Non-pigmented ciliary epithelial cell (primary cell): ENCODE measurements around the gene UGGT1.
A peak's percentile ranks its signal among the peaks of the same experiment; 100 is the strongest.

Source experiments
- DNase-seq: peaks from one replicate; pipeline ENCODE4 v3.0.0-alpha.2; 2010; ENCODE audit warnings: low read depth

The UGGT1 gene

GRCh38 chr2:128217671-128218070 is 126.7 kb downstream of the UGGT1 start:
- DNase-seq = no peak

DNA sequence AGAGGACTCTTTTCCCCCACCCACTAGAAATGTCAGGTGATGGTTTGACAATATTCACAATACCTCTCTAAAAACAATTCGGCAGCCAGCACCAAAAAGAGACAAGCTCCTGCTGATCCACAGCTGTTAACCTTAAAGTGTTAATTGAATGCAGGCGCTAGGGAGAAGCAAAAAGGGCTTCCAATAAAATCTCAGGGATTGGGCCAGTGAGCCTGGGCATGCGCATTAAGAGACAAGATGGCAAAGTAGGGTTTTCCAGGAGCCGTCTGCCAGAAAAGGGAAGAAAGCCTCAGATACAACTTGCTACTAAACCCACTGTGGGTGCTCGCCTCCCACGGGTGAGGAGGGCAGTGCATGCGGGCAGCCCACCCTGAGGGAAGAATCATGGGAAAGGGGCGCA is 128.9 kb downstream of the UGGT1 start:
- DNase-seq = no peak

- no peak for DNase-seq
These were observed 136.9 kb downstream of the UGGT1 start for GRCh38 chr2:128227862-128228261.

GRCh38 chr2:128228894-128229293 is 137.9 kb downstream of the UGGT1 start:
- DNase-seq = no peak

DNA sequence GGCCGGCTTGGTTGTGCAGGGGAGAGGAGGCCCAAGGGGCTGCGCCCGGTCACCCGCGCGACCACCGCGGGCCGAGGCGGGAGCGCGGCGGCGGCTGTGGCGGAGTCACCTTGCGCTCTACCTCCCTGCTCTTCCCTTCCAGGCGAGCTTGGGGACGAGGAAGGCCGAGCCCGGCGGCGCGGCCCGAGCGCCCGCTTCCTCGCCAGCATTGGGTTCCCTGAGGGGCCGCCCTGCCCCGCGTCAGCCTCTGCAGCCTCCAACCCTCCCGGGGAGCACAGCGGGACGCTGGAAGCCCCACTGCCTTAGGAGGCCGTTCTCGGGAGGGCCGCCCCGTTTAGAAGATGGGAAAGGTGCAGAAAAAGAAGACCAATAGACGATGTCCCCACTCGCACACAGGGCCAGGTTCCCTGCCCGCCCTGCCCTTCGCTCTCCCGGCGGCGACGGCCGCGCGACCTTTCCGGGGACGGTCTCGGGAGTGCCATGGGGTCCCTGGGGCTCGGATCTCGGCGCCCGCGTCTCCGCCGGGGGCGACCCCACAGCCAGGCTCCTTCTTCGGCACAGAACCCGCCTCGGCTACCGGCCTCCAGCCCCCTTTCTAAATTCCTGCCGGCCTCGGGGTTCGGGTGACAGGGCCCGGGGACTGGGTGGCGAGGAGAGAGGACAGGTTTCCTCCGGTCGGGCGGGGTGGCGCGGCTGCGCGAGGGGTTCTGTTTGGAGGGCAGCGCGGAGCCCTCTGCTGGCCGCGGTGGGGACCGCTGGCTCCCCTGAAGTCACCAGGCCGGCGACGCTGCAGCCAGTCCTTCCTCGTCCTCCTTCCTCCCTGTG is 142.2 kb downstream of the UGGT1 start:
- no peak for DNase-seq

- DNase-seq = no peak
These were observed 142.9 kb downstream of the UGGT1 start for GRCh38 chr2:128233790-128234395.

- DNase-seq = no peak
These were observed 143.6 kb downstream of the UGGT1 start for GRCh38 chr2:128234613-128235012.

DNA sequence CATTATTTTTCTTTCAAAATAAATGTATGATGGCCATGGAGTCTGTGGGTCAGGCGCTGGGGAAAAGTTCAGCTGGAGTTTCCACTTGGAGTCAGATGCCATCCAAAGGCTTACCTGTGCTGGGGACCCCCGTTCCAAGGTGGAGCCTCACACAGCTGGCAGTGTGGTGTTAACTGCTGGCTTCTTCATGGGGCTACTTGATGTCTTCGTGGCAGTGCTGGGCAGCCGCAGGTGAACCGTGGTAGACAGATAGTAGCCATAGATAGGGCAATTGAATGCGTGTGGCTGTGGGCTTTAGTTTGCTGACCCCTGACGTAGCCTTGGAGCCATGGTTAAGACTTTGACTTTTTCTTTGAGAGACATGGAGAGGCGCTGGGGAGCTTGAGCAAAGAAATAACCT is 144.6 kb downstream of the UGGT1 start:
- DNase-seq = no peak

DNA sequence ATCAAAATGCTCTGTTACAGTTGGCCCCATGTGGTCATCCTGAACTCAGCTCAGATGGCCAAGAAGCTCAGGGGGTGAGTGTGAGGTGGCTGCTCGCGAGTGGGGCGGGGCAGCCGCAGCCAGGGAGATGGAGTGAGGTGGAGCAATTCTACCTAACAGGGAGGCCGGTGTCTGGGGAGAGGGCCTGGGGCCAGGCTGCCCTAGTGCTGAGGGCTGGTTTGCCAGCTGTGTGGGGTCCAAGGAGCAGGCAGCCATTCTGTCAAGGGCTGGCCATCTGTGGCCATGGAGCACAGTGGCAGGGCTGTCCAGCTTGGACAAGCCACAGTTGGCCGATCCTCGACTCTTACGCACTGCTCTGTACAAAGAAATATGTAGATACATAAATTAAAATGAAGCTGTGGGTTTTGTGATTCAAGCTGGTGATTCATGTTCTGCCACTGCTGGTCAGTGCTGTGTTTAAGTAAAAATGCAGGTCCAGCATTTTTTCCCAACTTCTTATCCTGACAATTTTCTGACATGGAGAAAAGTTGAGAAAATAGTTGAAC is 145.6 kb downstream of the UGGT1 start:
- DNase-seq = peak; percentile 69

DNA sequence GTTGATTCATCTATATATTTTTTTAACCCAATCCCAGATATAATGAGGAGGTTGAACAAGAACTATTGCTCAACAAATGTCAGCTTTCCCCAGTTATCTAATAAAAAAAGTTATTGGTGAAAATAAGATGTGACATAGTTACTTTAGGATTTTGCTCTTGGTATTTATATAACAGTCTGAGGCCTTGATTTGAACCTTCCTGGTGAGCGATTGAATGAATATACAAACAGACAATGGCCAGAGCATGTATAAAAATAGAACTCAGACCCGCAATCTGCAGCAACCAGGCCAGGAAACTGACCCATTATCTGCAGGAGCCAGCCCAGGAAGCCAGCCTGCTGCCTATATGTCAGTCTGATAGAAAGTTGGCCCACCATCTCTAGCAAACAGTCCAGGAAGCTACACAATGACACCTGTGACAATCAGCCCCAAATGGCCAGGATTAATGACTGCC is 146.1 kb downstream of the UGGT1 start:
- DNase-seq = peak; percentile 27

DNA sequence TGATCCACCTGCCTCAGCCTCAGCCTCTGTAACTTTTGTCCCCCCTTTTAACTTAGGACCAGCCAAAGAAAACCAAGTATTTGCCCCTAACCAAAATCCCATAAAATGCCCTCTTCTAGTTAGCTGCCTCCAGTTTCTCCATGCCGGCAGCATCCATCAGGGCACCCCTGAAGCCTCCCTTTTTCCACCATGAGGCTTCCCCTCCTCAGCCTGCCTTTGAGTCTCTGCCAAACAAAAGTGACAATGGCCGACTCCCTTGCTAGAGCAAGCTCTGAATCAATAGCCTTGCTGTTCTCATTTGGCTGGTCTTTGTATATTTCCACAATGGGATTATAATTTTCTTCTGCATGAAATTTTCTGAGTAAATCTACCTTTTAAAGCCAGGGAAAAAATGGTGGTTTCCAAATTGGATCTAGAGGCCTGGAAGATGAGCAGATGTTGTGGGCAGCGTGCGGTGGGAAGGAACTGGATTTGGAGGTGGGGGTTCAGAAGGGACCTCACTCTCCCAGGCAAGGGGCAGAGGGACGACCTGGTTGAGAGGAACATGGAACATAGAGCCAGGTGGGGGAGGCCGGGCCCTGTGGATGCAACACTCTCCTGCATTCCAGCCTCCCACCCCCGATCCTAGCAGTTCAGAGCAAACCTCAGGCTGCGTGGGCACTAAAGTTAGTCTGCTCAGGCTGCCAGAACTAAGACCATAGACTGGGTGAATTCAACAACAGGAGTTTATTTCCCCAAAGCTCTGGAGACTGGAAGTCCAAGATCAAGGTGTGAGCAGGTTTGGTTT is 147.1 kb downstream of the UGGT1 start:
- DNase-seq = no peak

DNA sequence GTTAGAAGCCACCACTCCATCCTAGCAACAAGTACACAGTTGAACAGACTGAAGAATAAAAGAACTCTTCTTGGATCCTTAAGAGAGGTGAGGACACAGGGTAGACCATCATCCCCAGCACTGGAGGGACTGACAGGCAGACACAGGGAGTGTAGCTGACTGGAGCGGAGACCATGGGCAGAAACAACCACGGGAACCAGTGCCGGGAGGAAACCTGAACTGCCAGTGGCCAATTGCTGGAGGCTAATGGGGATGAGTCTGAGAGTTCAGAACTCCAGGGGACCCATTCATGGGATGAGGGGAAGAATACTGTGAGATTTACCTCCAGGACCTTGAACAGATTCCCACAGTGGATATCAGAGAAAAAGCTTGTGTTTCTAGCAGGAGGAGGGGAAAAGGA is 150.9 kb downstream of the UGGT1 start:
- DNase-seq = no peak
